IgD-negative memory B cell (primary cell): ENCODE measurements around the gene CDKN2B-AS1. TPM values are rescaled to one million over a fixed set of nuclear protein-coding genes. Genes with fewer than 3 reads are reported as not detected.

Source experiments
- H3K27ac Mint-ChIP-seq, 3 donors: one replicate each; pipeline ENCODE4 v1.8.0; 2020 to 2022; ENCODE audit warnings: mild to moderate bottlenecking in 3 of 3, mixed read lengths in 3 of 3, moderate library complexity in 1 of 3
- H3K27me3 Mint-ChIP-seq: one replicate; pipeline ENCODE4 v1.8.0; 2021; ENCODE audit warnings: mixed read lengths
- H3K36me3 Mint-ChIP-seq: one replicate; pipeline ENCODE4 v1.8.0; 2020; ENCODE audit warnings: mild to moderate bottlenecking, mixed read lengths
- H3K4me1 Mint-ChIP-seq, 3 donors: one replicate each; pipeline ENCODE4 v1.8.0; 2020 to 2022; ENCODE audit warnings: mixed read lengths in 3 of 3, mild to moderate bottlenecking in 1 of 3
- H3K4me3 Mint-ChIP-seq, 4 donors: one replicate each; pipeline ENCODE4 v1.8.0; 2020 to 2022; ENCODE audit warnings: mild to moderate bottlenecking in 4 of 4, mixed read lengths in 4 of 4, moderate library complexity in 3 of 4
- H3K9me3 Mint-ChIP-seq, 3 donors: one replicate each; pipeline ENCODE4 v1.8.0; 2020 to 2021; ENCODE audit warnings: mixed read lengths in 3 of 3, mild to moderate bottlenecking in 1 of 3
- polyA plus RNA-seq: library from polyadenylated mRNA; unstranded; fragments of 300-500 nt; fragmentation: Illumina TruSeq; gene quantifications from one replicate; pipeline ENCODE4 v1.2.3, GENCODE V29; 2021

The CDKN2B-AS1 gene
- polyA plus RNA-seq, 1 donor from 2014 or later = not detected

- Mint-ChIP-seq H3K27ac (peak overlapping the region in 1 of 3 donors; percentile 19), H3K4me1 (peaks cover 6 to 17% (median 9%) of the 10 kb centered on the region in 3 donors), H3K9me3 (peaks cover 0 to 1% (median 0%) of the 10 kb centered on the region in 3 donors), H3K4me3 (no peak overlapping the region), H3K27me3 (no peaks in the 10 kb centered on the region), H3K36me3 (no peaks in the 10 kb centered on the region)
These were observed 165.0 kb downstream of the CDKN2B-AS1 start for GRCh38 chr9:22159586-22159985.

DNA sequence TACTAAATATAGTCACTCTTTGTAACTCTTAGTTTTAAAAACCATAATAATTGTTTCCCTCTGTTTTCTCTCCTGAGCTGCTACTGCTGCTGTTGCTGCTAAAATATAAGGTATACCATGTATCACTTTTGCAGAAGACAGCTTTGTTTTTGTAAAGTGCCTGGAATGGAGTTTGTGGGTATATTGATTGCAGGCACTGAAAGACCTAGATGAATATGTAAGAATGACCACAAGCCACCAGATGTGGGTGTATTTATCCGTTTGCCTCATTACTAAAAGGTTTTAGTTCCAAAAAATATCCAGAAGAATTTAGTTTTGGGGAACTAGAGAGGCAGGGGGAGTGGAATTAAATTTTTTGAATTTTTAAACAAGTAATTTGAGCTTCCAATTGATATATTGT, 165.6 kb downstream of the CDKN2B-AS1 start:
- Mint-ChIP-seq H3K27ac (peak overlapping the region in 1 of 3 donors; percentile 43), H3K4me1 (peaks cover 6 to 24% (median 15%) of the 10 kb centered on the region in 3 donors), H3K36me3 (no peaks in the 10 kb centered on the region), H3K27me3 (no peaks in the 10 kb centered on the region), H3K9me3 (peaks cover 0 to 1% (median 0%) of the 10 kb centered on the region in 3 donors), H3K4me3 (no peak overlapping the region)

DNA sequence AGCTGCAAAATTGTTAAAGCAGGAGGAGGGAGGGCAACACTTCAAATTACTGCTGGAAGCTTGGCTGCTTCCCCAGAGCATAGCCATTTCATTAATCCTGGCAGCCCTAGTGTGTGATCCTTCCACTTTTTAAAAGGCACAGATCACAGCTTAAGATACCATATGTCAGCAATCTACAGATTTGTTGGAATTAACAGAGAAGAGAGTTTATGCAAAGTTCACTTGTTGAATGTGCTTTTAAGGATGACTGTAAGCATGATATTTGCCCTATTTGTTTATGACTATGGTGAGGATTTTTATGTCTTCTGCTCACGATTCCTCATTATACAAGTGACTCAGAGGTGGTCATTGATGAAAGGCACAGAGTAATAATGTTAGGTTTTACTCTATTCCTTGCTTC, 170.6 kb downstream of the CDKN2B-AS1 start:
- peaks cover 0 to 1% (median 0%) of the 10 kb centered on the region in 3 donors for H3K9me3 Mint-ChIP-seq
- H3K27ac Mint-ChIP-seq = no peak overlapping the region
- peaks cover 2% of the 10 kb centered on the region for H3K27me3 Mint-ChIP-seq
- H3K4me1 Mint-ChIP-seq = peaks cover 9 to 27% (median 27%) of the 10 kb centered on the region in 3 donors
- no peaks in the 10 kb centered on the region for H3K36me3 Mint-ChIP-seq
- no peak overlapping the region for H3K4me3 Mint-ChIP-seq

GRCh38 chr9:22169243-22169642, 174.7 kb downstream of the CDKN2B-AS1 start:
- Mint-ChIP-seq H3K4me1 (peaks cover 24 to 42% (median 39%) of the 10 kb centered on the region in 3 donors), H3K9me3 (no peaks in the 10 kb centered on the region), H3K4me3 (no peak overlapping the region)

GRCh38 chr9:22169727-22170503, 175.3 kb downstream of the CDKN2B-AS1 start:
- Mint-ChIP-seq H3K4me1 (peaks cover 24 to 38% (median 35%) of the 10 kb centered on the region in 3 donors), H3K27me3 (peaks cover 3% of the 10 kb centered on the region), H3K4me3 (peak overlapping the region in 2 of 4 donors; percentile 68 to 74), H3K9me3 (no peaks in the 10 kb centered on the region), H3K27ac (no peak overlapping the region), H3K36me3 (no peaks in the 10 kb centered on the region)

More at GRCh38 chr9:22169243-22169642, 174.7 kb downstream of the CDKN2B-AS1 start:
- H3K36me3 Mint-ChIP-seq = no peaks in the 10 kb centered on the region
- H3K27ac Mint-ChIP-seq = no peak overlapping the region
- H3K27me3 Mint-ChIP-seq = peaks cover 2% of the 10 kb centered on the region

Other genes starting within 250 kb of the CDKN2B-AS1 start
- 19.3 TPM for gene MTAP, start 192.2 kb upstream of the CDKN2B-AS1 start, polyA plus RNA-seq
- gene CDKN2A, start 399 bp upstream of the CDKN2B-AS1 start, polyA plus RNA-seq = 13.9 TPM
- gene CDKN2B, start 14.5 kb downstream of the CDKN2B-AS1 start, polyA plus RNA-seq = 0.23 TPM